Esophagus muscularis mucosa (tissue), 4 donors: ENCODE data around the gene RBM19. TPM values are rescaled to one million over a fixed set of nuclear protein-coding genes. Genes with fewer than 3 reads are reported as not detected.

ENCODE experiments used
- DNase-seq: peaks from one replicate; pipeline ENCODE4 v3.0.0-alpha.2; 2017; ENCODE audit errors: extremely low spot score
- H3K27ac ChIP-seq, 4 donors: fragments of 200-600 bp; sonication (generic); replicated peaks in 1 of 4; 1 replicate in 3 of 4; 2 replicates in 1 of 4; pipeline ENCODE4 v1.5.1; 2016 to 2019; ENCODE audit warnings: mild to moderate bottlenecking in 1 of 4
- H3K27me3 ChIP-seq, 4 donors: fragments of 200-600 bp; sonication (generic); one replicate each; pipeline versions ENCODE4 v1.5.1 to v1.6.0; 2016 to 2019
- H3K36me3 ChIP-seq, 4 donors: fragments of 200-600 bp; sonication (generic); one replicate each; pipeline ENCODE4 v1.5.1; 2016 to 2019
- H3K4me1 ChIP-seq, 4 donors: fragments of 200-600 bp; sonication (generic); one replicate each; pipeline ENCODE4 v1.5.1; 2016 to 2019
- H3K4me3 ChIP-seq, 4 donors: fragments of 200-600 bp; sonication (generic); 1 replicate in 2 of 4; 2 replicates in 2 of 4; pipeline ENCODE4 v1.5.1; 2016 to 2019; ENCODE audit warnings: mild to moderate bottlenecking in 4 of 4, moderate library complexity in 1 of 4
- H3K9me3 ChIP-seq, 4 donors: fragments of 200-600 bp; sonication (generic); 1 replicate in 3 of 4; 2 replicates in 1 of 4; pipeline ENCODE4 v1.5.1; 2016 to 2019
- CTCF ChIP-seq, 3 experiments: fragments of 200-600 bp in 2 of 3; fragments of 450-650 bp in 1 of 3; sonication (generic) in 2 of 3; IDR thresholded peaks; one replicate each; pipeline ENCODE4 v1.5.1; 2017 to 2019; ENCODE audit warnings: antibody characterized with exemption in 3 of 3, mild to moderate bottlenecking in 2 of 3, moderate library complexity in 1 of 3
- EP300 ChIP-seq: sonication (generic); formaldehyde crosslinking; IDR thresholded peaks from one replicate; pipeline ENCODE4 v1.6.1; 2017; ENCODE audit warnings: antibody characterized with exemption
- POLR2A ChIP-seq: fragments of 450-650 bp; IDR thresholded peaks from one replicate; pipeline ENCODE4 v1.6.1; 2017; ENCODE audit warnings: antibody characterized with exemption, moderate library complexity, mild to moderate bottlenecking, low read depth
- POLR2AphosphoS5 ChIP-seq, 2 donors: sonication (generic); formaldehyde crosslinking; IDR thresholded peaks; one replicate each; pipeline ENCODE4 v1.6.1; 2017; ENCODE audit warnings: antibody characterized with exemption in 2 of 2
- WGBS: methylation state at CpG from one replicate; pipeline ENCODE4 v1.1.5; 2018; 5-methylcytosine and 5-hydroxymethylcytosine counted together
- intact Hi-C: fragments of 100-400 bp; cut with DNase I; formaldehyde crosslinking; loops from one replicate; pipeline ENCODE4 v1.15.1; 2023
- total RNA-seq, 4 donors: library from RNA; depleted of rRNA; stranded (reverse); fragments of >200 nt; gene quantifications; one replicate each; pipeline versions ENCODE4 v1.1.0 to v1.2.1, GENCODE V29; 2016

The RBM19 gene
- total RNA-seq, 4 donors from 2014 or later, result 26.7 to 40.0 (median 27.4) TPM

- no CpG with 5 or more reads among the region's 6 CpGs for WGBS
- intact Hi-C loops, result no loop called here
Observed at GRCh38 chr12:113960030-113960429, 6.1 kb downstream of the RBM19 start.

GRCh38 chr12:113959096-113959495 lies 7.0 kb downstream of the RBM19 start:
- TF ChIP-seq POLR2AphosphoS5 (IDR thresholded peaks at IDR 0.05) (no peak), POLR2A (no peak), CTCF (IDR thresholded peaks at IDR 0.05) (no peak), EP300 (no peak)

More at GRCh38 chr12:113960030-113960429, 6.1 kb downstream of the RBM19 start:
- TF ChIP-seq EP300, result no peak
- no peak for TF ChIP-seq POLR2AphosphoS5 (IDR thresholded peaks at IDR 0.05)
- TF ChIP-seq POLR2A, result no peak
- TF ChIP-seq CTCF (IDR thresholded peaks at IDR 0.05), result no peak
- DNase-seq, result no peak
- no peak overlapping the region for H3K27ac ChIP-seq
- H3K4me1 ChIP-seq, result peaks cover 2 to 12% (median 8%) of the 10 kb centered on the region in 4 donors
- no peak overlapping the region for H3K4me3 ChIP-seq
- peaks cover 69 to 97% (median 79%) of the 10 kb centered on the region in 4 donors for H3K36me3 ChIP-seq
- H3K9me3 ChIP-seq, result no peaks in the 10 kb centered on the region
- no peaks in the 10 kb centered on the region for H3K27me3 ChIP-seq

GRCh38 chr12:113958108-113958507 lies 8.0 kb downstream of the RBM19 start:
- Histone ChIP-seq H3K4me1 (no peaks in the 10 kb centered on the region), H3K36me3 (peaks cover 85 to 100% (median 96%) of the 10 kb centered on the region in 4 donors), H3K27ac (no peak overlapping the region), H3K4me3 (no peak overlapping the region), H3K27me3 (no peaks in the 10 kb centered on the region), H3K9me3 (no peaks in the 10 kb centered on the region)
- no peak for TF ChIP-seq CTCF (IDR thresholded peaks at IDR 0.05)
- TF ChIP-seq POLR2A, result no peak
- no peak for TF ChIP-seq POLR2AphosphoS5 (IDR thresholded peaks at IDR 0.05)
- no peak for TF ChIP-seq EP300
- 85% methylated on average over 4 of the region's 5 CpGs for WGBS
- intact Hi-C loops, result no loop called here
- no peak for DNase-seq

More at GRCh38 chr12:113959096-113959495, 7.0 kb downstream of the RBM19 start:
- no peak for DNase-seq
- intact Hi-C loops, result no loop called here
- H3K9me3 ChIP-seq, result no peaks in the 10 kb centered on the region
- H3K4me3 ChIP-seq, result no peak overlapping the region
- 96% methylated on average over 14 of the region's 14 CpGs for WGBS
- peaks cover 0 to 2% (median under 1%) of the 10 kb centered on the region in 4 donors for H3K4me1 ChIP-seq
- no peaks in the 10 kb centered on the region for H3K27me3 ChIP-seq
- peaks cover 78 to 100% (median 86%) of the 10 kb centered on the region in 4 donors for H3K36me3 ChIP-seq
- H3K27ac ChIP-seq, result no peak overlapping the region

- Histone ChIP-seq H3K27me3 (no peaks in the 10 kb centered on the region), H3K36me3 (peaks cover 89 to 100% (median 98%) of the 10 kb centered on the region in 4 donors), H3K27ac (no peak overlapping the region), H3K4me1 (no peaks in the 10 kb centered on the region), H3K4me3 (no peak overlapping the region), H3K9me3 (no peaks in the 10 kb centered on the region)
- no peak for TF ChIP-seq POLR2A
- no peak for TF ChIP-seq EP300
- TF ChIP-seq POLR2AphosphoS5 (IDR thresholded peaks at IDR 0.05), result no peak
- no peak for TF ChIP-seq CTCF (IDR thresholded peaks at IDR 0.05)
- 83% methylated on average over 17 of the region's 17 CpGs for WGBS
- DNase-seq, result no peak
- intact Hi-C loops, result no loop called here
Observed at GRCh38 chr12:113957627-113958026, 8.5 kb downstream of the RBM19 start.
